ENCODE data around the gene ADAM22. TPM values are rescaled to one million over a fixed set of nuclear protein-coding genes. Genes with fewer than 3 reads are reported as not detected.

ADAM22 gene
- total and polyA plus RNA-seq, 2 donors (not counting 1 experiment from before 2014, with no cell fraction given): 0.30 to 1.8 TPM

DNA sequence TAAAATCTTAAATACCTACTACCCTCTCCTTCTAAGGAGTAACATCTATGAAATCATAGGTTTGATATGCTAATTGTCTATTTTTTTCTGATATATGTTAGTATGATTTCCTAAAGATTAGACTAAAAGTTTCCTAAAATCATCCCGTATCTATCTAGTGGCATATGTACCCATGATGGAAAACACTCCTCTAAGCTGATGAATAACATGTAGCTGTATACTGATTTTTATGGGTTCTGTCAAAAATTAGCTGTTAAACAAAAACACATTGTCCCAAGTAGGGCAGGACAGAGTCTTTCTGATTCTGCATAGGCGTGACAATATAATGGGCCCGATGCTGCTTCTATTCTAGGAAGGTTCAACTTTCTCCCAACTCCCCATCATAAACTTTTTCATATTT lies 79.9 kb downstream of the ADAM22 start:
- Histone ChIP-seq H3K4me1 (ENCODE audit: control insufficient read depth in 2 of 2, insufficient read depth in 2 of 2, low read length in 2 of 2) (no peaks in the 10 kb centered on the region), H3K79me2 (ENCODE audit: control insufficient read depth, insufficient read depth, low read length) (no peaks in the 10 kb centered on the region), H3K4me2 (replicated peaks; ENCODE audit: low read depth, low read length, poor library complexity, severe bottlenecking) (no peak overlapping the region), H3K27ac (ENCODE audit: low read length in 2 of 2) (no peak overlapping the region), H4K20me1 (ENCODE audit: control insufficient read depth, insufficient read depth, low read length, poor library complexity, severe bottlenecking) (no peaks in the 10 kb centered on the region), H3K27me3 (replicated peaks in 1 of 4; ENCODE audit: control extremely low read depth in 1 of 4, control insufficient read depth in 3 of 4, insufficient read depth in 4 of 4, low read length in 3 of 4) (no peaks in the 10 kb centered on the region), H2AFZ (ENCODE audit: insufficient read depth, low read depth, low read length, poor library complexity, severe bottlenecking) (no peak overlapping the region), H3K4me3 (ENCODE audit: control extremely low read depth in 1 of 5, extremely low read depth in 1 of 5, insufficient read depth in 1 of 5, low read depth in 2 of 5, low read length in 4 of 5) (no peak overlapping the region), H3K36me3 (replicated peaks in 1 of 2; ENCODE audit: control extremely low read depth in 1 of 2, control insufficient read depth in 1 of 2, extremely low read depth in 1 of 2, insufficient read depth in 2 of 2, low read length in 1 of 2) (no peaks in the 10 kb centered on the region), H3K9ac (ENCODE audit: low read length) (no peak overlapping the region), H3K9me3 (ENCODE audit: control extremely low read depth in 1 of 3, control insufficient read depth in 2 of 3, insufficient read depth in 1 of 3, low read length in 2 of 3) (no peaks in the 10 kb centered on the region)
- ATAC-seq (ENCODE audit: low read depth): no peak
- intact Hi-C loops (cut with micrococcal nuclease): no loop called here
- Mint-ChIP-seq H3K9me3 (ENCODE audit: insufficient read depth) (no peaks in the 10 kb centered on the region), H3K4me3 (no peak overlapping the region), H3K27ac (no peak overlapping the region), H3K27me3 (peaks cover 3% of the 10 kb centered on the region), H3K4me1 (no peaks in the 10 kb centered on the region)
- DNase-seq: no peak
- ChIA-PET POLR2A (no interaction called here), CTCF (no interaction called here)
- WGBS (ENCODE audit: insufficient coverage): no CpG with 5 or more reads among the region's 3 CpGs
- TF ChIP-seq, protein P1, sequence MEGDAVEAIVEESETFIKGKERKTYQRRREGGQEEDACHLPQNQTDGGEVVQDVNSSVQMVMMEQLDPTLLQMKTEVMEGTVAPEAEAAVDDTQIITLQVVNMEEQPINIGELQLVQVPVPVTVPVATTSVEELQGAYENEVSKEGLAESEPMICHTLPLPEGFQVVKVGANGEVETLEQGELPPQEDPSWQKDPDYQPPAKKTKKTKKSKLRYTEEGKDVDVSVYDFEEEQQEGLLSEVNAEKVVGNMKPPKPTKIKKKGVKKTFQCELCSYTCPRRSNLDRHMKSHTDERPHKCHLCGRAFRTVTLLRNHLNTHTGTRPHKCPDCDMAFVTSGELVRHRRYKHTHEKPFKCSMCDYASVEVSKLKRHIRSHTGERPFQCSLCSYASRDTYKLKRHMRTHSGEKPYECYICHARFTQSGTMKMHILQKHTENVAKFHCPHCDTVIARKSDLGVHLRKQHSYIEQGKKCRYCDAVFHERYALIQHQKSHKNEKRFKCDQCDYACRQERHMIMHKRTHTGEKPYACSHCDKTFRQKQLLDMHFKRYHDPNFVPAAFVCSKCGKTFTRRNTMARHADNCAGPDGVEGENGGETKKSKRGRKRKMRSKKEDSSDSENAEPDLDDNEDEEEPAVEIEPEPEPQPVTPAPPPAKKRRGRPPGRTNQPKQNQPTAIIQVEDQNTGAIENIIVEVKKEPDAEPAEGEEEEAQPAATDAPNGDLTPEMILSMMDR (IDR thresholded peaks at IDR 0.05): no peak
- TF ChIP-seq EZH2 (IDR thresholded peaks at IDR 0.05; ENCODE audit: borderline replicate concordance, insufficient read depth, low read depth, low read length, poor library complexity, severe bottlenecking): no peak

DNA sequence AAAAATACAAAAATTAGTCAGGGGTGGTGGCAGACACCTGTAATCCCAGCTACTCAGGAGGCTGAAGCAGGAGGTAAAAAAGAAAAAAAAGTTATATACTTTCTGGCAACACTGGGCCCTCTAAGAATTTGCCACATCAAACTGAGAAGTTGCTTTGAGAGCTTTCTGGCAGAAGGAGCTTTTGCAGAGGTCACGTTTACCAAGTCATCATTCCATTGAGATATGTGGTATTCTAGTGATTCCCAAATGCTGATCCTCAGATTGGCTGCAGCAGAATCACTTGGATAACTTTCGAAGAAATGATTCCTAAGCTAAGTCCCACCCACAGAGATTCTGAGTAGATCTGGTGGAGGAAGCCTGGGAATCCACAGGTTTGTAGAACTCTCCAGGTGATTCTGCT lies 80.5 kb downstream of the ADAM22 start:
- no peaks in the 10 kb centered on the region for H3K27me3 ChIP-seq (replicated peaks in 1 of 4; ENCODE audit: control extremely low read depth in 1 of 4, control insufficient read depth in 3 of 4, insufficient read depth in 4 of 4, low read length in 3 of 4)
- H4K20me1 ChIP-seq (ENCODE audit: control insufficient read depth, insufficient read depth, low read length, poor library complexity, severe bottlenecking): no peaks in the 10 kb centered on the region
- no peak overlapping the region for H3K9ac ChIP-seq (ENCODE audit: low read length)
- H3K4me1 ChIP-seq (ENCODE audit: control insufficient read depth in 2 of 2, insufficient read depth in 2 of 2, low read length in 2 of 2): no peaks in the 10 kb centered on the region
- H2AFZ ChIP-seq (ENCODE audit: insufficient read depth, low read depth, low read length, poor library complexity, severe bottlenecking): no peak overlapping the region
- H3K79me2 ChIP-seq (ENCODE audit: control insufficient read depth, insufficient read depth, low read length): no peaks in the 10 kb centered on the region
- H3K36me3 ChIP-seq (replicated peaks in 1 of 2; ENCODE audit: control extremely low read depth in 1 of 2, control insufficient read depth in 1 of 2, extremely low read depth in 1 of 2, insufficient read depth in 2 of 2, low read length in 1 of 2): no peaks in the 10 kb centered on the region
- H3K27ac ChIP-seq (ENCODE audit: low read length in 2 of 2): no peak overlapping the region
- H3K4me3 Mint-ChIP-seq: no peak overlapping the region
- H3K9me3 ChIP-seq (ENCODE audit: control extremely low read depth in 1 of 3, control insufficient read depth in 2 of 3, insufficient read depth in 1 of 3, low read length in 2 of 3): no peaks in the 10 kb centered on the region
- DNase-seq: no peak
- no peak overlapping the region for H3K4me2 ChIP-seq (replicated peaks; ENCODE audit: low read depth, low read length, poor library complexity, severe bottlenecking)
- ATAC-seq (ENCODE audit: low read depth): no peak
- ChIA-PET CTCF (no interaction called here), POLR2A (no interaction called here)
- no peak for TF ChIP-seq EZH2 (IDR thresholded peaks at IDR 0.05; ENCODE audit: borderline replicate concordance, insufficient read depth, low read depth, low read length, poor library complexity, severe bottlenecking)
- TF ChIP-seq, protein P1 (IDR thresholded peaks at IDR 0.05): no peak
- no peak overlapping the region for H3K27ac Mint-ChIP-seq
- H3K4me1 Mint-ChIP-seq: no peaks in the 10 kb centered on the region
- H3K27me3 Mint-ChIP-seq: peaks cover 3% of the 10 kb centered on the region
- H3K4me3 ChIP-seq (ENCODE audit: control extremely low read depth in 1 of 5, extremely low read depth in 1 of 5, insufficient read depth in 1 of 5, low read depth in 2 of 5, low read length in 4 of 5): no peak overlapping the region
- no peaks in the 10 kb centered on the region for H3K9me3 Mint-ChIP-seq (ENCODE audit: insufficient read depth)
- intact Hi-C loops (cut with micrococcal nuclease): no loop called here
- WGBS (ENCODE audit: insufficient coverage): no CpG with 5 or more reads among the region's 2 CpGs
